Neural progenitor cell (in vitro differentiated cells): ENCODE measurements around the gene GSG1L.

ENCODE experiments used
- CTCF ChIP-seq: fragments of 200-600 bp; sonication (generic); IDR thresholded peaks from 2 replicates; pipeline ENCODE4 v1.5.1; 2017; ENCODE audit warnings: antibody characterized with exemption, mild to moderate bottlenecking
- EZH2 ChIP-seq: fragments of 200-600 bp; sonication (generic); IDR thresholded peaks from 2 replicates; pipeline ENCODE4 v1.6.1; 2017; ENCODE audit warnings: antibody characterized with exemption, mild to moderate bottlenecking, moderate library complexity
- EZH2phosphoT487 ChIP-seq: fragments of 200-600 bp; sonication (generic); IDR thresholded peaks from 2 replicates; pipeline ENCODE4 v1.6.1; 2017; ENCODE audit warnings: antibody characterized with exemption

- TF ChIP-seq CTCF (no peak), EZH2 (no peak), EZH2phosphoT487 (no peak)
These were observed 235.7 kb downstream of the GSG1L start for GRCh38 chr16:27827765-27828164.
